Esophagus muscularis mucosa (tissue), 4 donors: ENCODE results near the gene PPDPF. TPM values are rescaled to one million over a fixed set of nuclear protein-coding genes. Genes with fewer than 3 reads are reported as not detected.

ENCODE experiments used
- DNase-seq: peaks from one replicate; pipeline ENCODE4 v3.0.0-alpha.2; 2017; ENCODE audit errors: extremely low spot score
- H3K27ac ChIP-seq, 4 donors: fragments of 200-600 bp; sonication (generic); replicated peaks in 1 of 4; 1 replicate in 3 of 4; 2 replicates in 1 of 4; pipeline ENCODE4 v1.5.1; 2016 to 2019; ENCODE audit warnings: mild to moderate bottlenecking in 1 of 4
- H3K27me3 ChIP-seq, 4 donors: fragments of 200-600 bp; sonication (generic); one replicate each; pipeline versions ENCODE4 v1.5.1 to v1.6.0; 2016 to 2019
- H3K36me3 ChIP-seq, 4 donors: fragments of 200-600 bp; sonication (generic); one replicate each; pipeline ENCODE4 v1.5.1; 2016 to 2019
- H3K4me1 ChIP-seq, 4 donors: fragments of 200-600 bp; sonication (generic); one replicate each; pipeline ENCODE4 v1.5.1; 2016 to 2019
- H3K4me3 ChIP-seq, 4 donors: fragments of 200-600 bp; sonication (generic); 1 replicate in 2 of 4; 2 replicates in 2 of 4; pipeline ENCODE4 v1.5.1; 2016 to 2019; ENCODE audit warnings: mild to moderate bottlenecking in 4 of 4, moderate library complexity in 1 of 4
- H3K9me3 ChIP-seq, 4 donors: fragments of 200-600 bp; sonication (generic); 1 replicate in 3 of 4; 2 replicates in 1 of 4; pipeline ENCODE4 v1.5.1; 2016 to 2019
- EP300 ChIP-seq: sonication (generic); formaldehyde crosslinking; IDR thresholded peaks from one replicate; pipeline ENCODE4 v1.6.1; 2017; ENCODE audit warnings: antibody characterized with exemption
- POLR2A ChIP-seq: fragments of 450-650 bp; IDR thresholded peaks from one replicate; pipeline ENCODE4 v1.6.1; 2017; ENCODE audit warnings: antibody characterized with exemption, moderate library complexity, mild to moderate bottlenecking, low read depth
- POLR2AphosphoS5 ChIP-seq, 2 donors: sonication (generic); formaldehyde crosslinking; IDR thresholded peaks; one replicate each; pipeline ENCODE4 v1.6.1; 2017; ENCODE audit warnings: antibody characterized with exemption in 2 of 2
- WGBS: methylation state at CpG from one replicate; pipeline ENCODE4 v1.1.5; 2018; 5-methylcytosine and 5-hydroxymethylcytosine counted together
- intact Hi-C: fragments of 100-400 bp; cut with DNase I; formaldehyde crosslinking; loops from one replicate; pipeline ENCODE4 v1.15.1; 2023
- total RNA-seq, 4 donors: library from RNA; depleted of rRNA; stranded (reverse); fragments of >200 nt; gene quantifications; one replicate each; pipeline versions ENCODE4 v1.1.0 to v1.2.1, GENCODE V29; 2016
- TF ChIP-seq, protein P1 (sequence below), 3 experiments: fragments of 200-600 bp in 2 of 3; fragments of 450-650 bp in 1 of 3; sonication (generic) in 2 of 3; IDR thresholded peaks; one replicate each; pipeline ENCODE4 v1.5.1; 2017 to 2019; ENCODE audit warnings: antibody characterized with exemption in 3 of 3, mild to moderate bottlenecking in 2 of 3, moderate library complexity in 1 of 3

Gene PPDPF
- total RNA-seq, 4 donors from 2014 or later, result 150 to 291 (median 270) TPM

DNA sequence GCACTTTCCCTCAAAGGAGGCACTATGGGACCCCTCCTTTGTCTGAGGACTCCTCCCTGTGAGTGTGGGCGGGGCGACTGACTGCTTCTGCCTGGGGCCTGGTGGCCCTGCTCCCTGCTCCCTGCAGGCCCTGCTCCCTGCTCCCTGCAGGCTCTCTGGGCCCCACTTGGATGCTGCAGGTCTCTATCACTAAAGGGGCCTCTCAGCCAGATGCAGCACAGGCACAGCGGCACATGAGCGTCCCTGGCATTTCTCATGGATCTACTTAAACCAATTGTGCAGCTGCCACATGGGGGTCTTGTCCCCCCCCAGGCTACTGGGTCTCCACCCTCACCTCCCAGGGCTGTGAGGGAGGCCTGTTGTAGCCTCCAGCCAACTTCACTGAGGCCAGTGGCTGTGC is 29.5 kb upstream of the PPDPF start:
- intact Hi-C loops, result no loop called here
- WGBS, result 100% methylated on average over 2 of the region's 4 CpGs
- H3K36me3 ChIP-seq, result peaks cover 0 to 78% (median 0%) of the 10 kb centered on the region in 4 donors

DNA sequence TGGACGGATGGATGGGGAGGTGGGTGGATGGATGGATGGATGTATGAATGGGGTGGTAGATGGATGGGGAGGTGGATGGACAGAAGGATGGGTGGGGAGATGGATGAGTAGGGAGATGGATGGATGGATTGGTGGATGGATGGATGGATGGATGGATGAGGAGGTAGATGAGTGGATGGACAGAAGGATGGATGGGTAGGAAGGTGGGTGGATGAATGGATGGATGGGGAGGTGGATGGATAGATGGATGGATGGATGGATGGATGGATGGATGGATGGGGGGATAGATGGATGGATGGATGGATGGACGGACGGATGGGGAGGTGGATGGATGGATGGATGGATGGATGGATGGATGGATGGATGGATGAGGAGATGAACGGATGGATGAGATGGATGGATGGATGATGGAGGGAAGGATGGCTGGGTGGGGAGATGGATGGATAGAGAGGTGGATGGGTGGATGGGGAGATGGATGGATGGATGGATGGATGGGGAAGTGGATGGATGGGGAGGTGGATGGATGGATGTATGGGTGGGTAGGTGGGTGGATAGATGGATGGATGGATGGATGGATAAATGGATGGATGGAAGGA is 28.8 kb upstream of the PPDPF start:
- Histone ChIP-seq H3K36me3 (peaks cover 0 to 78% (median 0%) of the 10 kb centered on the region in 4 donors), H3K4me3 (no peak overlapping the region), H3K9me3 (no peaks in the 10 kb centered on the region), H3K4me1 (peaks cover 10 to 19% (median 16%) of the 10 kb centered on the region in 4 donors), H3K27ac (no peak overlapping the region), H3K27me3 (peaks cover 0 to 80% (median 22%) of the 10 kb centered on the region in 4 donors)
- intact Hi-C loops, result no loop called here
- no peak for DNase-seq
- 87% methylated on average over 4 of the region's 4 CpGs for WGBS
- TF ChIP-seq POLR2AphosphoS5 (IDR thresholded peaks at IDR 0.05), result no peak
- TF ChIP-seq, protein P1, sequence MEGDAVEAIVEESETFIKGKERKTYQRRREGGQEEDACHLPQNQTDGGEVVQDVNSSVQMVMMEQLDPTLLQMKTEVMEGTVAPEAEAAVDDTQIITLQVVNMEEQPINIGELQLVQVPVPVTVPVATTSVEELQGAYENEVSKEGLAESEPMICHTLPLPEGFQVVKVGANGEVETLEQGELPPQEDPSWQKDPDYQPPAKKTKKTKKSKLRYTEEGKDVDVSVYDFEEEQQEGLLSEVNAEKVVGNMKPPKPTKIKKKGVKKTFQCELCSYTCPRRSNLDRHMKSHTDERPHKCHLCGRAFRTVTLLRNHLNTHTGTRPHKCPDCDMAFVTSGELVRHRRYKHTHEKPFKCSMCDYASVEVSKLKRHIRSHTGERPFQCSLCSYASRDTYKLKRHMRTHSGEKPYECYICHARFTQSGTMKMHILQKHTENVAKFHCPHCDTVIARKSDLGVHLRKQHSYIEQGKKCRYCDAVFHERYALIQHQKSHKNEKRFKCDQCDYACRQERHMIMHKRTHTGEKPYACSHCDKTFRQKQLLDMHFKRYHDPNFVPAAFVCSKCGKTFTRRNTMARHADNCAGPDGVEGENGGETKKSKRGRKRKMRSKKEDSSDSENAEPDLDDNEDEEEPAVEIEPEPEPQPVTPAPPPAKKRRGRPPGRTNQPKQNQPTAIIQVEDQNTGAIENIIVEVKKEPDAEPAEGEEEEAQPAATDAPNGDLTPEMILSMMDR (IDR thresholded peaks at IDR 0.05), result no peak
- TF ChIP-seq POLR2A, result no peak
- TF ChIP-seq EP300, result no peak

More for the DNA sequence above, 29.5 kb upstream of the PPDPF start:
- Histone ChIP-seq H3K4me3 (no peak overlapping the region), H3K27ac (no peak overlapping the region), H3K27me3 (peaks cover 0 to 81% (median 21%) of the 10 kb centered on the region in 4 donors), H3K4me1 (peaks cover 4 to 12% (median 10%) of the 10 kb centered on the region in 4 donors), H3K9me3 (peaks cover 0 to 5% (median 4%) of the 10 kb centered on the region in 4 donors)
- no peak for TF ChIP-seq EP300
- no peak for TF ChIP-seq POLR2A
- TF ChIP-seq POLR2AphosphoS5 (IDR thresholded peaks at IDR 0.05), result no peak
- TF ChIP-seq, protein P1 (IDR thresholded peaks at IDR 0.05), result no peak
- no peak for DNase-seq

DNA sequence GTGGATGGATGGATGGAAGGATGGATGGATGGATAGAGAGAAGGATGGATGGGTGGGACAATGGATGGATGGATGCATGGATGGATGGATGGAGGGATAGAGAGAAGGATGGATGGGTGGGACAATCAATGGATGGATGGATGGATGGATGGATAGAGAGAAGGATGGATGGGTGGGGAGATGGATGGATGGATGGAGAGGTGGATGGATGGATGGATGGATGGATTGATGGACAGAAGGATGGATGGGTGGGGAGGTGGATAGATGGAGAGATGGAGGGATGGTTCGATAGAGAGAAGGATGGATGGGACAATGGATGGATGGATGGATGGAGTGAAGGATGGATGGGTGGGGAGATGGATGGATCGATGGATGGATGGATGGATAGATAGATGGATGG is 28.0 kb upstream of the PPDPF start:
- whole genome bisulfite sequencing, result 93% methylated on average over 2 of the region's 2 CpGs
- Histone ChIP-seq H3K4me3 (no peak overlapping the region), H3K4me1 (peaks cover 12 to 25% (median 23%) of the 10 kb centered on the region in 4 donors), H3K27me3 (peaks cover 0 to 80% (median 21%) of the 10 kb centered on the region in 4 donors), H3K27ac (no peak overlapping the region), H3K9me3 (no peaks in the 10 kb centered on the region), H3K36me3 (peaks cover 0 to 78% (median 0%) of the 10 kb centered on the region in 4 donors)
- TF ChIP-seq, protein P1 (IDR thresholded peaks at IDR 0.05), result no peak
- TF ChIP-seq POLR2AphosphoS5 (IDR thresholded peaks at IDR 0.05) (no peak), EP300 (no peak), POLR2A (no peak)
- intact Hi-C loops, result no loop called here
- DNase-seq, result no peak

DNA sequence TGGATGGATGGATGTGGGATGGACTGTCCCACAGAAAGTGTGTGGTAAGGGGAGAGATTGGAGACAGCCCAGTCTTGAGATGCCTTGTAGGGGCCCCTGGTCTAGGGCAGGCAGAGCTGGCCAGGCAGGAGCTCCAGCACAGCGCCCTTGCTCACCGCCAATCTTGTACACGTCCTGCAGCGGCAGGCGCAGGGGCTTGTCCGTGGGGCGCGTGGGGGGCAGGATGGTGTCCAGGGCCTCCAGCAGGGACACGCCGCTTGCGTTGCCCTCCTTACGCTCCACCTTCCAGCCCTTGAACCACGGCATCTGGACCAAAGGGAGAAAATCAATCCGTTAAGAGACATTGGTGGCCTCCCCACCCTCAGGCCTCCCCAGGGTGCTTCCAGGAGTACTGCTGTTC is 27.6 kb upstream of the PPDPF start:
- TF ChIP-seq, protein P1 (IDR thresholded peaks at IDR 0.05), result no peak
- no peak for TF ChIP-seq EP300
- no peak for TF ChIP-seq POLR2A
- no peak for TF ChIP-seq POLR2AphosphoS5 (IDR thresholded peaks at IDR 0.05)
- Histone ChIP-seq H3K27ac (no peak overlapping the region), H3K36me3 (peaks cover 0 to 73% (median 0%) of the 10 kb centered on the region in 4 donors), H3K4me3 (no peak overlapping the region), H3K9me3 (no peaks in the 10 kb centered on the region), H3K4me1 (peaks cover 12 to 30% (median 26%) of the 10 kb centered on the region in 4 donors), H3K27me3 (peaks cover 0 to 80% (median 22%) of the 10 kb centered on the region in 4 donors)
- intact Hi-C loops, result no loop called here
- 89% methylated on average over 4 of the region's 14 CpGs for WGBS
- no peak for DNase-seq
